CD4-positive, alpha-beta T cell treated with Interleukin-1 beta for 1 hour (primary cell): ENCODE data around the gene SUFU.
"Not testable (repeated sequence)": the region's sequence is repeated elsewhere in the genome, so short reads cannot be mapped to it uniquely, and the experiment has no call there.

Experiments
- DNase-seq, 2 donors: peaks; one replicate each; pipeline ENCODE4 v3.0.0-alpha.2; 2020 to 2022

SUFU gene

GRCh38 chr10:102503264-102504178, at the start of gene SUFU:
Gene SUFU (plus strand): TSS chr10:102503972. CDS start chr10:102504153, 181 bp downstream.
- peak; percentile 99 to 100 for DNase-seq

DNA sequence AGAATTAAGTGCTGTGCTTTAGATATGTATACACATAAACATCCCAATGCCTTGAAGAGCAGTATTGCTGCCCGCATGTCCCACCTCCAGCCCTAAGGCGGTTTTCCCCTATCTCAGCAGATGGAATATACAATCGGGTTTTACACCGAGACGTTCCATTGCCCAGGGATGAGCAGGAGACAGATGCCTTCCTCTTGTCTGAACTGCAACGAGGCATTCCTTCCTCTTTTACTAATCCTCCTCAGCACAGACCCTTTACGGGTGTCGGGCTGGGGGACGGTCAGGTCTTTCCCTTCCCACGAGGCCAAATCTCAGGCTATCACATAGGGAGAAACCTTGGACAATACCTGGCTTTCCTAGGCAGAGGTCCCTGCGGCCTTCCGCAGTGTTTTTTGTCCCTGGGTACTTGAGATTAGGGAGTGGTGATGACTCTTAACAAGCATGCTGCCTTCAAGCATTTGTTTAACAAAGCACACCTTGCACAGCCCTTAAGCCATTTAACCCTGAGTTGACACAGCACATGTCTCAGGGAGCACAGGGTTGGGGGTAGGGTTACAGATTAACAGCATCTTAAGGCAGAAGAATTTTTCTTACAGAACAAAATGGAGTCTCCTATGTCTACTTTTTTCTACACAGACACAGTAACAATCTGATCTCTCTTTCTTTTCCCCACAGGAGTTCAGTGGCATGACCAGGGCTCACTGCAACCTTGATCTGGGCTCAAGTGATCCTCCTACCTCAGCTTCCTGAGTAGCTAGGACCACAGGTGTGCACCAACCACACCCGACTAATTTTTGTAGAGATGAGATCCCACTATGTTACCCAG, 48.9 kb upstream of the SUFU start:
- not testable (repeated sequence) for DNase-seq

DNA sequence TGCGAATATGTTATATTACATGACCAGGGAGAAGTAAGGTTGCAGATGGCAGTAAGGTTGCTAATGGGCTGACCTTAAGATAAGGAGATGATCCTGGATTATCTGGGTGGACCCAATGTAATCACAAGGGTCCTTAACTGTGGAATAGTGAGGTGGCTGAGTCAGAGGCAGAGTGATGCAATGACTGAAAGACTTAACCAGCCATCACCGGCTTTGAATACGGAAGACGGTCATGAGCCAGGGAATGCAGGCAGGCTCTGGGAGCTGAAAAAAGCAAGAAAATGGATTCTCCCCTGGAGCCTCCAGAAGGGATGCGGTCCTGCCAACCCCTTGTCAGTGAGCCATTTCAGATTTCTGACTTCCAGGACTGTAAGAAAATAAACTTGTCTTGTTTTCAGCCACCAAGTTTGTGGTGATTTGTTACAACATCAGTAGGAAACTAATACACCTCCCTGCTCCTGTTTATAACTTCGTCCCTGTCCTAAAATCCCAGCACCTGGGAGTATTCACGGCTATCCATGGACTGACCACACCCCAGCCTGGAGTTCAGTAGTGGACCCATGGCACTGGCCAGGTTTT, 47.8 kb upstream of the SUFU start:
- DNase-seq: peak in 1 of 2 donors; percentile 32

DNA sequence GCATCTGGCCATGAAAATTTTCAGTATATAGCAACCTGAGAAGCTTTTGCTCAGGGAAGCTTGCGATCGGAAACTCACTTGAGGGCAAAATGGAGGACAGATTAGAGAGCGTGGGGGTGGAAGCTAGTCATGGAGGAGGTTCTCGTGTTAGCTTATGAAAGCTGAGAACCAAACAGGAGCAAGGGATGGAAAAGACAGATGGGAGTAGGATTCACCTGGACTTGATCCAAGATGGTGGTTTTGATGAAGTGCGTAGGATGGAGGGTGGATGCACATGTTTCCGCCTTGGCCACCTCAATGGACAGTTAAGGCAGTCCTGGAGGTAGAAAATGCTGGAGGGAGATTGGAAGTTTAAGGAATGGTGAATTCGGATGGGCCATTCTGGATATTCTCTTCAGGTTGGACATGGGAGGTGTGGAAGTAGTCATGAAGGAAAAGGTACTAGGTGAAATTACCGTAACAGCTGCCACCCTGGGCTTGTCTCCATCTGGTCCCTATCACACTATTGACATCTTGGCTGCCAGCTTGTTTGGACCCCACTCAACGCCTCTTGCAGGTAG, 46.1 kb upstream of the SUFU start:
- DNase-seq: no peak

- no peak for DNase-seq
Measured at GRCh38 chr10:102458656-102459055, 45.1 kb upstream of the SUFU start.

DNA sequence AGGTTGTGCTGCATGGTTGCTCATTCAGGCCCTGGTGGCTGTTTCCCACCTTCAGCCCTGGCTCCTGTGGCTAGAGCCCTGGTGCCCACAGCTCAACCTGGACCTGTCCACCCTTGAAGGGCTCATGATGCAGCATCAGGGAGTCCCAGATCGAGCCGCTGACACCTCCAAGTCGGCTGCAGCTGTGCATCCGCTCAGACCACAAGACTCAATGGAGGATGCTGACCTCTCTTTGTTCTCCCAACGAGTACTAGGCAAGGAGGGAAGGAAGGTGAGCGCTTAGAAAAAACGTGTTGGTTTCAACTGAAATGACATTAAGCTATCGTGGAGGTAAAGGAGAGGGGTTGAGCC, 43.0 kb upstream of the SUFU start:
- DNase-seq: peak in 1 of 2 donors; percentile 23

DNA sequence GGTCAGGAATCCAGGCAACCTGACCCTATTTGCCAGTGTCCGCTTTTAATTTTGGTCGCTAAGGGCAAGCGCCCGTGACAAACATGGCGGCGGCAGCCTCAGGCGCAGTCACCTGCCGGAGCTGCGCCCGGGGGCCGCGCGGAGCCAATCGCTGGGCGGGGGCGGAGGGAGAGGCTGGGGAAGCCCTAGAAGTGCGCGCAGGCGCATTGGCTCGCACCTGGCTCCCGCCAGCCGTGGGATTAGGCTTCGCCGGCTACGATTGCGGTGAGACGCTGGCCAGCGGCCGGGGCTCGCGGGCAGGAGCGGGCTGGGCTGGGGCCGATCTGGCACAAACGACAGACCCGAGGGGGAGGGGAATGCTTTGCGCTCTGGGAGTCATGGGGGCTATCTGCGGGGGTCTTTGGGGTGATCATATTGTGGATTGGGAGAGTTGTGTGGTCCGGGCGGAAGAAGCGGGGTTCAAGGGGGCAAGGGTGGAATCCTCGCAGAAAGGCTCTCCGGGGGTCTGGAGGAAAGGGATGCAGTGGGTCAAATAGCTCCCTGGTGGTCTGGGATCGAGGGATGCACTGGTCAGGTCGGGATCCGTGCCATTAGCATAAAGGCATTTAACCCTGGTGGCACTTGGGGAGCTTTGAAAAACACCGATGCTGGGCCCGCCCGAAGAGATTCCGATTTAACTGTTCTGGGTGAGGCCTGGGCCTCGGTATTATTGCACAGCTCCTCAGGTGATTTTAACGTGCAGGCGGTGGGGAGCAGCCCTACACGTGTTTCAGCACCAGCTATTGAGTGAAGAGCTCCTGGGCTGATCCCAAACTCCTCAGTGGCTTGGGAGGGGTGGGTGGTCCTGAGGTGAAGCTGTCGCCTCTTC, 42.4 kb upstream of the SUFU start:
- DNase-seq: peak; percentile 93 to 94

DNA sequence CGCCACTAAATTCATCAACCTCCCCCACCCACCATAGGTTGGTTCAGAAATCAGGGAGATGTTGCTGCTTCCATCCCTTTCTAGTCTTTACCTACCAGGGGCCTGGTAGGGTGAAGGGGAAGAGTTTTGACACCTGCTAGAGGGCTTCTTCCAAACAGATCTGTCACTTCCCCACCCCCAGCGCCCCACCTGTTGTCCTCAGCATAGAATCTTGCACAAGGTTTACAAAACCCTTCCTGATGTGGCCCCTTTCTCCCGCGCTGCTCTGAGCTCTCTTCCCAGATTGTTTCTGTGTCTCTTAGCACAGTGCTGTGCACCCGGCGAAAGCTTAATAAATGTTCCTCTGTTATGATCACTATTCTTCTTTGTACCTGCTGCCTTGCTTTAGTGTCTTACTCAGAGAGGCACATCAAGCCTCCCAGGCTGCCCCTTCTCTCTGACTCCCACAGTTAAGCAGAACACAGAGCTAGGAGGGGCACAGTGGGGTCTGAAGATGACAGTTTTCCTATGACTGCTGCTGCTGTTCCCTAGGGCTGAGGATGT, 41.2 kb upstream of the SUFU start:
- DNase-seq: no peak

DNA sequence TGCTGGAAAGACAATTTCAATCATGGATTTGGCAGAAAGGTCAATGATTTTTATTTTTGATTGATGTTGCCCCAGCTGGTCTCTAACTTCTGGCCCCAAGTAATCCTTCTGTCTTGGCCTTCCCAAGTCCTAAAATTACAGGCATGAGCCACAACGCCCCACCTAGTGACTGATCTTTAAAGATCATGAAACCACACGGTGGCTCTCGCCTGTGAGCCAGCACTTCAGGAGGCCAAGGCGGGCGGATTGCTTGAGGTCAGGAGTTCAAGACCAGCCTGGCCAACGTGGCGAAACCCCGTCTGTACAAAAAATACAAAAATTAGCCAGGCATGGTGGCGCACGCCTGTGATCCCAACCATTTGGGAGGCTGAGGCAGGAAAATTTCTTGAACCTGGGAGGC, 39.8 kb upstream of the SUFU start:
- DNase-seq: no peak

DNA sequence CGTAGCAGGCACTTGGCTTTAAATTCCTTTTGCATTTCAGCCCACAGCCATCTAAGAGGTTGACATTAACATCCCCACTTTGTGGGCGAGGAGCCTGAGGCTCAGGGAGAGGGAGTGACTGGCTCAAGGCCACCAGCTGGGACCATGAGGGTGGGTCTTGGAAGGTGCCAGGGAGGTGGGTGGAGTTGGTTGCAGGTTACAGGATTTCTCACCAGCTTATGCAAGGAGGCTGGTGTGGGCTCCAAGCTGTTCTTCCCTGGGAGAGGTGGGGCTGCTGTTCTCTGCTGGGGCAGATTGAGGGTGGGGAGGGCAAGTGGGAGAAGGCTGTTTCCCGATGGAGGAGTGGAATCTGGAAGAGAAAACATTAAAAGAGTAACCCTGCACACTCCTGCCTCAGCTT, 38.3 kb upstream of the SUFU start:
- no peak for DNase-seq

DNA sequence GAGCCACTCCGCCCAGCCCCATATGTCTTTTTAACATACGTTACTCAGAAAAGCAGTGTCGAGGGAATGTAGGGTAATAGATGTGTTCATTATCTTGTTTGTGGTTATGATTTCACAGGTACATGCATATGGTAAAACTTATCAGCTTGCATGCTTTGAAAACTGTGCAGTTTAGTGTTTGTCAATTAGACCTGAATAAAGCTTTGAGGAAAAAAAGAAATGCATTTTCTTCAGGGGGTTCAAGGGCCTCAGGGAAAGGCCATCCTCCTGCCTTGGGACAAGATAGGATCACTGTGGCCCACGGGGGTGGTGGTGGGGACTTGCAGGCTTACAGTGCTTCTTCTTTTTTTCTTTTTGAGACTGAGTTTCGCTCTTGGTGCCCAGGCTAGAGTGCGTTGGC, 36.5 kb upstream of the SUFU start:
- no peak for DNase-seq

DNA sequence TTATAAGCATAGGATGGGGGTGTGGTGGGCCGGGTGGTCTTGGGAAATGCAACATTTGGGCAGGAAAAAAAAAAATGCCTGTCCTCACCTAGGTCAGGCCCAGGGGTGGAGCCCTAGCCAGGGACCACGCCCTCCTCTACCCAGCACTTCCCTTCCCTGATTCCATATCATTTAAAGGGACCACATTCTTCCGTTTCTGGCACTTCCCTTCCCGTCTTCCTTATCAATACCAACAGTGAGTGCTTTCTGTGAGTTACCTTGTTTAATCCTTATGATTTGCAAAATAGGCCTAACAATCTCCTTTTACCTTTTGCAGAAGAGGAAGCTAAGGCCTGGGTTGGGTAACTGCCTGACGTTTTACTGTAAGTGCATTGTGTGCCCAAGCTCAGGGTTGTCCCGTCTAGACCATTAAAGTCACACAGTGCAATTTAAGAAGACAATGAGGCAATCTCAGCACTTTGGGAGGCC, 35.8 kb upstream of the SUFU start:
- peak in 1 of 2 donors; percentile 26 for DNase-seq

- DNase-seq: no peak
Measured at GRCh38 chr10:102468683-102469082, 35.1 kb upstream of the SUFU start.

- DNase-seq: no peak
Measured at GRCh38 chr10:102470579-102471546, 32.9 kb upstream of the SUFU start.

GRCh38 chr10:102473445-102474331, 30.1 kb upstream of the SUFU start:
- DNase-seq: no peak

DNA sequence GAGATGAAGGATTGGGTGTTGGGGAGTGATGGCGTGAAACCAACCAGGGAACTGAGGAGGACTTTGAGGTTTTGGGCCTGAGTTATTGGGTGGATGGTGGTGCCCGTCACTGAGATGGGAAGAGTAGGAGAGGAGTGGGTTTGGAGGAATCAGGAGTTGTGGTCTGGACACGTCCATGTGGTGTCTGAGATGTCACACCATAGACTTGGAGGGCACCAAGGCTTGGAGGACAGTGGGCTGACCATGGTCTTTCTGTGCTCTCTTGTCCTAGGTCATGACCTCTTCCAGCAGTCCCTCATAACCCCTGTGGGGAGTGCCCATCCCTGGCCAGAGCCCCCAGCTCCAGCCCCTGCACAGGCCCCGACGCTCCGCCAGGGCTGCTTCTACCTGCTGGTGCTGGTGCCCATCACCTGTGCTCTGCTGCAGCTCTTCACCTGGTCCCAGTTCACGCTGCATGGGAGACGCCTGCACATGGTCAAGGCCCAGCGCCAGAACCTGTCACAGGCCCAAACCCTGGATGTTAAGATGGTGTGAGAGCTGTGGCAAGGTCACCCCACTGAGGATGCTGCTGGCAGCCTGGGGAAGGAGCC, 28.2 kb upstream of the SUFU start:
- no peak for DNase-seq

GRCh38 chr10:102476466-102477141, 27.2 kb upstream of the SUFU start:
- DNase-seq: no peak

GRCh38 chr10:102479651-102480050, 24.1 kb upstream of the SUFU start:
- DNase-seq: no peak
